IPS DF 6.9 (cell line): Measurements from ENCODE around the gene CRB2.

Source experiments
- DNase-seq: peaks from one replicate; pipeline ENCODE4 v3.0.0-alpha.2; 2013; ENCODE audit warnings: low read depth, low spot score
- H3K27ac ChIP-seq: one replicate; pipeline ENCODE4 v1.5.1; 2013; ENCODE audit warnings: low read length, control low read depth
- H3K27me3 ChIP-seq: 2 replicates; pipeline ENCODE4 v1.6.1; 2013; ENCODE audit warnings: mild to moderate bottlenecking, low read length; ENCODE audit not compliant: control insufficient read depth, insufficient read depth
- H3K36me3 ChIP-seq: 2 replicates; pipeline ENCODE4 v1.6.1; 2013; ENCODE audit warnings: low read length; ENCODE audit not compliant: control insufficient read depth, insufficient read depth
- H3K4me1 ChIP-seq: 2 replicates; pipeline ENCODE4 v1.6.1; 2013; ENCODE audit warnings: low read length; ENCODE audit not compliant: control insufficient read depth, insufficient read depth
- H3K4me3 ChIP-seq: 2 replicates; pipeline ENCODE4 v1.5.1; 2013; ENCODE audit warnings: mild to moderate bottlenecking, low read length
- H3K9me3 ChIP-seq: 2 replicates; pipeline ENCODE4 v1.6.1; 2013; ENCODE audit warnings: low read length, inconsistent platforms; ENCODE audit not compliant: control insufficient read depth, insufficient read depth
- WGBS: extraction: QIAGEN DNeasy Blood & Tissue Kit; methylation state at CpG from one replicate; pipeline ENCODE4 v1.1.7; 2013; ENCODE audit warnings: mixed read lengths, missing lambda C conversion rate; ENCODE audit not compliant: insufficient read length, insufficient coverage; 5-methylcytosine and 5-hydroxymethylcytosine counted together

Gene CRB2

GRCh38 chr9:123421186-123421585, 65.2 kb downstream of the CRB2 start:
- DNase-seq, result no peak
- no peaks in the 10 kb centered on the region for H3K36me3 ChIP-seq
- WGBS, result no CpG with 5 or more reads among the region's 13 CpGs
- no peak overlapping the region for H3K4me3 ChIP-seq
- no peak overlapping the region for H3K27ac ChIP-seq
- no peaks in the 10 kb centered on the region for H3K9me3 ChIP-seq
- peaks cover 9% of the 10 kb centered on the region for H3K4me1 ChIP-seq
- H3K27me3 ChIP-seq, result no peaks in the 10 kb centered on the region

GRCh38 chr9:123421801-123422455, 65.9 kb downstream of the CRB2 start:
- Histone ChIP-seq H3K4me1 (peaks cover 9% of the 10 kb centered on the region), H3K36me3 (no peaks in the 10 kb centered on the region), H3K27ac (no peak overlapping the region), H3K4me3 (no peak overlapping the region), H3K27me3 (no peaks in the 10 kb centered on the region), H3K9me3 (no peaks in the 10 kb centered on the region)
- WGBS, result no CpG with 5 or more reads among the region's 8 CpGs
- no peak for DNase-seq

GRCh38 chr9:123422635-123423310, 66.8 kb downstream of the CRB2 start:
- no peaks in the 10 kb centered on the region for H3K9me3 ChIP-seq
- no peaks in the 10 kb centered on the region for H3K27me3 ChIP-seq
- peaks cover 9% of the 10 kb centered on the region for H3K4me1 ChIP-seq
- H3K4me3 ChIP-seq, result no peak overlapping the region
- H3K36me3 ChIP-seq, result no peaks in the 10 kb centered on the region
- WGBS, result no CpG with 5 or more reads among the region's 21 CpGs
- H3K27ac ChIP-seq, result no peak overlapping the region
- no peak for DNase-seq

GRCh38 chr9:123423311-123423640, 67.3 kb downstream of the CRB2 start:
- no peak for DNase-seq
- no peaks in the 10 kb centered on the region for H3K27me3 ChIP-seq
- no peaks in the 10 kb centered on the region for H3K36me3 ChIP-seq
- H3K27ac ChIP-seq, result no peak overlapping the region
- no peak overlapping the region for H3K4me3 ChIP-seq
- H3K4me1 ChIP-seq, result peaks cover 9% of the 10 kb centered on the region
- no peaks in the 10 kb centered on the region for H3K9me3 ChIP-seq
- WGBS, result no CpG with 5 or more reads among the region's 8 CpGs

- WGBS, result no CpG with 5 or more reads among the region's 5 CpGs
- DNase-seq, result no peak
- no peaks in the 10 kb centered on the region for H3K36me3 ChIP-seq
- H3K27me3 ChIP-seq, result no peaks in the 10 kb centered on the region
- no peak overlapping the region for H3K4me3 ChIP-seq
- no peak overlapping the region for H3K27ac ChIP-seq
- H3K9me3 ChIP-seq, result no peaks in the 10 kb centered on the region
- peaks cover 9% of the 10 kb centered on the region for H3K4me1 ChIP-seq
These were observed 68.1 kb downstream of the CRB2 start for GRCh38 chr9:123424131-123424530.

- no peaks in the 10 kb centered on the region for H3K36me3 ChIP-seq
- no peaks in the 10 kb centered on the region for H3K9me3 ChIP-seq
- H3K4me3 ChIP-seq, result no peak overlapping the region
- no CpG with 5 or more reads among the region's 6 CpGs for WGBS
- H3K27me3 ChIP-seq, result no peaks in the 10 kb centered on the region
- DNase-seq, result no peak
- H3K27ac ChIP-seq, result no peak overlapping the region
- H3K4me1 ChIP-seq, result peaks cover 9% of the 10 kb centered on the region
These were observed 68.7 kb downstream of the CRB2 start for GRCh38 chr9:123424552-123425225.

GRCh38 chr9:123425261-123425821, 69.3 kb downstream of the CRB2 start:
- no peak for DNase-seq
- no peak overlapping the region for H3K4me3 ChIP-seq
- no peak overlapping the region for H3K27ac ChIP-seq
- H3K36me3 ChIP-seq, result no peaks in the 10 kb centered on the region
- no peaks in the 10 kb centered on the region for H3K27me3 ChIP-seq
- H3K9me3 ChIP-seq, result no peaks in the 10 kb centered on the region
- WGBS, result no CpG with 5 or more reads among the region's 20 CpGs
- peaks cover 9% of the 10 kb centered on the region for H3K4me1 ChIP-seq

- no CpG with 5 or more reads among the region's 6 CpGs for WGBS
- DNase-seq, result no peak
- Histone ChIP-seq H3K4me1 (peaks cover 8% of the 10 kb centered on the region), H3K36me3 (no peaks in the 10 kb centered on the region), H3K27ac (no peak overlapping the region), H3K4me3 (no peak overlapping the region), H3K9me3 (no peaks in the 10 kb centered on the region), H3K27me3 (no peaks in the 10 kb centered on the region)
These were observed 69.9 kb downstream of the CRB2 start for GRCh38 chr9:123425836-123426365.

GRCh38 chr9:123426406-123426805, 70.4 kb downstream of the CRB2 start:
- no peak for DNase-seq
- Histone ChIP-seq H3K4me1 (peaks cover 7% of the 10 kb centered on the region; the same call in 1 of the 2 replicates), H3K9me3 (no peaks in the 10 kb centered on the region), H3K27ac (no peak overlapping the region), H3K27me3 (no peaks in the 10 kb centered on the region), H3K4me3 (no peak overlapping the region), H3K36me3 (no peaks in the 10 kb centered on the region)
- WGBS, result no CpG with 5 or more reads among the region's 2 CpGs
